ENCODE measurements around the gene SLC9A5. TPM values are rescaled to one million over a fixed set of nuclear protein-coding genes. Genes with fewer than 3 reads are reported as not detected.

Gene SLC9A5
- total RNA-seq, 1 donor from 2014 or later, result 4.4 TPM

DNA sequence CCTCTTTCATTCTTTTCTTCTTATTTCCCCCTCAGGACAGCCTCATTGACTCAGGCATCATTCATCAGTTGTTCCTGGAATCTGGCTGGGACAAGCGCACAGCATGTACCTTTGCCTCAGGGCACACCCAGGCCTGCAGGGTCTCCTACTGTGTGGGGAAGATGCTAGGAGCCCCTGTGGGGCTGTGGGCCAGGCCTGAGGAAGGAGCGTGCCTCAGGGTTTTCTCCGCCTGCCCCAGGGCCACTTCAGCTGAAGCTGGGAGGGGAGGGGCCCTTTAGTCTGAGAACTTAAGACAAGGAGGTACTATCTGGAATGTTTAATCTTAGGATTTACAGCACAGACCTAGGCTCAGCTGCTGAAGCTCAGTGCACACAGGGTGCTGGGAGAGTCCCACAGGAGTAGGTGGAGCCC lies 41.9 kb upstream of the SLC9A5 start:
- no peak overlapping the region for H3K27ac Mint-ChIP-seq
- H3K27me3 Mint-ChIP-seq, result no peaks in the 10 kb centered on the region
- H3K4me3 Mint-ChIP-seq, result no peak overlapping the region
- H3K9me3 Mint-ChIP-seq, result no peaks in the 10 kb centered on the region
- H3K36me3 Mint-ChIP-seq, result no peaks in the 10 kb centered on the region
- no peaks in the 10 kb centered on the region for H3K4me1 Mint-ChIP-seq (ENCODE audit: unreplicated experiment)
- DNase-seq (ENCODE audit: extremely low spot score, unreplicated experiment), result no peak
- TF ChIP-seq, protein P1, sequence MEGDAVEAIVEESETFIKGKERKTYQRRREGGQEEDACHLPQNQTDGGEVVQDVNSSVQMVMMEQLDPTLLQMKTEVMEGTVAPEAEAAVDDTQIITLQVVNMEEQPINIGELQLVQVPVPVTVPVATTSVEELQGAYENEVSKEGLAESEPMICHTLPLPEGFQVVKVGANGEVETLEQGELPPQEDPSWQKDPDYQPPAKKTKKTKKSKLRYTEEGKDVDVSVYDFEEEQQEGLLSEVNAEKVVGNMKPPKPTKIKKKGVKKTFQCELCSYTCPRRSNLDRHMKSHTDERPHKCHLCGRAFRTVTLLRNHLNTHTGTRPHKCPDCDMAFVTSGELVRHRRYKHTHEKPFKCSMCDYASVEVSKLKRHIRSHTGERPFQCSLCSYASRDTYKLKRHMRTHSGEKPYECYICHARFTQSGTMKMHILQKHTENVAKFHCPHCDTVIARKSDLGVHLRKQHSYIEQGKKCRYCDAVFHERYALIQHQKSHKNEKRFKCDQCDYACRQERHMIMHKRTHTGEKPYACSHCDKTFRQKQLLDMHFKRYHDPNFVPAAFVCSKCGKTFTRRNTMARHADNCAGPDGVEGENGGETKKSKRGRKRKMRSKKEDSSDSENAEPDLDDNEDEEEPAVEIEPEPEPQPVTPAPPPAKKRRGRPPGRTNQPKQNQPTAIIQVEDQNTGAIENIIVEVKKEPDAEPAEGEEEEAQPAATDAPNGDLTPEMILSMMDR (conservative IDR thresholded peaks at IDR 0.05), result no peak

DNA sequence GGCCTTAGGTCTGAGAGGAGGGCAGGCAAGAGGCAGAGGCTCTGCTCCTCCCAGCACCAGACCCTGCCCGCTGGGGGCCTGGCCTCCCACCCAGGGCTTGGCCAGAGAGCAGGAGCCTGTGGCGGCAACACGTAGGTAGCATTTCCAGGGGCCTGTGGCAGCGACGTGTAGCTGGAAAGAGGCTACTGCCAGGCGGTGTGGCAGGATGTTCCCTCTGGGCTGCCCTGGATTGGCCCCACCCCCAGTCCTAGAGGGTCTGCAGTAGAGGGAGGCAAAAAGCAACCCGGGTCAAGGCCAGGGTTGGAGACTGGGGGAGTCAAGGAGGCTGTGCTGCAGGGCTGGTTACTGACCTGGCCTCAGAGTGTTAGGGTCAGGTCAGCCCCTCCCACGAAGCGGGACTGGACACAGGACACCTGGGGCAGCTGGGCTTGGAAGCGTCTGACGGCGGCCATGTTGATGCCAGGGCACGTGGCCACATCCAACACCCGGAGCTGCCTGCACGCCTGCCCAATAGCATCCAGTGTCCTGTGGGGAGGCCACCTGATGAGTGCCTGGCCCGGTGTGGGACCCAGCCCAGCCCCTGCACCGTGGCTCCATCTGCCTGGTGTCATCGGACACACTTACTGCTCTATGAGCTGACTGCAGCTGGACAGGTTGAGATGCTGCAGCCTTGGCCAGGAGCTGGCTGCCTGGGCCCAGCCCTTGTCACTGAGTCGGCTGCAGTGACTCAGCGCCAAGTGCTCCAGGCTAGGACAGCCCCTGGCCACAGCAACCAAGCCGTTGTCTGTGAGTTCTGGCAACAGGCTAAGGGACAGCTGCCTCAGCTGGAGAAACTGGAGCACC lies 41.3 kb upstream of the SLC9A5 start:
- TF ChIP-seq, protein P1 (conservative IDR thresholded peaks at IDR 0.05), result no peak
- Mint-ChIP-seq H3K4me1 (ENCODE audit: unreplicated experiment) (no peaks in the 10 kb centered on the region), H3K36me3 (no peaks in the 10 kb centered on the region), H3K27me3 (no peaks in the 10 kb centered on the region), H3K27ac (no peak overlapping the region), H3K9me3 (no peaks in the 10 kb centered on the region), H3K4me3 (no peak overlapping the region)
- no peak for DNase-seq (ENCODE audit: extremely low spot score, unreplicated experiment)

DNA sequence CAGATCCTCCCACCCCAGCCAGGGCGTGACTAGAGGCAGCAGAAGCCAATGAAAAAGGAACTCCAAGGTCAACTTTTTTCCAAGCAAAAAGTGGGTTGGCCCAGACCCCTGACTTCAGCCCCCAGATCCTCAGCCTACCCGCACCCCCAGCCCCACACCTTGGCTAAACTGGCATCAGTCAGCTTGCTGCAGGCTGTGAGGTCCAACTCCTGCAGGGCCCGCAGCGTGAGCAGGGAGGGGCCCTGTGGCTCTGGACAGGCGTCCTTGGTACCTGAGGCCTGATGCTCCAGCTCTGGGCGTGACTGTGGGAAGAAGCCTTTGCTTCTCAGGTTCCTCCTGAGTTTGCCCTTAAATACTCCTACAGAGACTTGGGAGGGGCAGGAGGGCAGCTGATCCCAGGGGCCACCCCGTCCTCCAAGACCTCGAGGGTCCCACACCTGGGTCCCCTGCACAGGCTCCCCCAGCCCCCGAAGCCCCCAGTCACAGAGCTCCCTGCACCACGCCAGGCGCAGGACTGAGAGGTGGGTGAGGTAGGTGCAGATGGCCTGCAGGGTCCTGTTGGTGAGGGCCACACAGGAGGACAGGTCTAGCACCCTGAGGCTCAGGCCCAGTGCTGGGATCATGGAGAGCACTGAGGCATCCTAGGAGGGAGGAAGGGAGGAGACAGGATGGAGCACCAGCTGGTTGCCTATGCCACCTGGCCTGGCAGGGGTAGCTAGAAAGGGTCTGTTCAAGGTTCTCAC lies 40.5 kb upstream of the SLC9A5 start:
- Mint-ChIP-seq H3K9me3 (no peaks in the 10 kb centered on the region), H3K27ac (no peak overlapping the region), H3K36me3 (no peaks in the 10 kb centered on the region), H3K4me3 (no peak overlapping the region), H3K27me3 (no peaks in the 10 kb centered on the region), H3K4me1 (ENCODE audit: unreplicated experiment) (no peaks in the 10 kb centered on the region)
- DNase-seq (ENCODE audit: extremely low spot score, unreplicated experiment), result no peak
- TF ChIP-seq, protein P1 (conservative IDR thresholded peaks at IDR 0.05), result no peak

DNA sequence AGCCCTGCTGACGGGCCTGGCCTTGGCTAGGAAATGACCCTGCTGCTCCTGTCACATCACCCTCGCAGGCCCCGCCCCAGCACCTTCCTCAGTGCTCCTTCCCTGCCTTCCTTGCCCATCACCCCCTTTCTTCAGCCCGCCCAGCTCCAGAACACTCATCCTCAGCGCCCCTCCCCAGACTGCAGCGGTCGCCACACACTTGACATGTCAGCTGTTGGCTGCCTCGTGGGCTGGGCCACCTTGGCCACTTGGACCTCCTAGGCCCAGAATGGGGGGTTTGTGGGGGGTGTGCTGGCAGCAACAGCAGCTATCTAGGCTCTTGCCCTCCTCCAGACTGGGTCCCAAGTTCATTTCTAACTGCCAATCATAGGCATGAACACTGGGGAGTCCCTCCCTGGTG lies 39.2 kb upstream of the SLC9A5 start:
- no peak for DNase-seq (ENCODE audit: extremely low spot score, unreplicated experiment)
- H3K9me3 Mint-ChIP-seq, result no peaks in the 10 kb centered on the region
- no peak overlapping the region for H3K4me3 Mint-ChIP-seq
- H3K27ac Mint-ChIP-seq, result no peak overlapping the region
- no peaks in the 10 kb centered on the region for H3K27me3 Mint-ChIP-seq
- TF ChIP-seq, protein P1 (conservative IDR thresholded peaks at IDR 0.05), result no peak
- no peaks in the 10 kb centered on the region for H3K36me3 Mint-ChIP-seq
- no peaks in the 10 kb centered on the region for H3K4me1 Mint-ChIP-seq (ENCODE audit: unreplicated experiment)

DNA sequence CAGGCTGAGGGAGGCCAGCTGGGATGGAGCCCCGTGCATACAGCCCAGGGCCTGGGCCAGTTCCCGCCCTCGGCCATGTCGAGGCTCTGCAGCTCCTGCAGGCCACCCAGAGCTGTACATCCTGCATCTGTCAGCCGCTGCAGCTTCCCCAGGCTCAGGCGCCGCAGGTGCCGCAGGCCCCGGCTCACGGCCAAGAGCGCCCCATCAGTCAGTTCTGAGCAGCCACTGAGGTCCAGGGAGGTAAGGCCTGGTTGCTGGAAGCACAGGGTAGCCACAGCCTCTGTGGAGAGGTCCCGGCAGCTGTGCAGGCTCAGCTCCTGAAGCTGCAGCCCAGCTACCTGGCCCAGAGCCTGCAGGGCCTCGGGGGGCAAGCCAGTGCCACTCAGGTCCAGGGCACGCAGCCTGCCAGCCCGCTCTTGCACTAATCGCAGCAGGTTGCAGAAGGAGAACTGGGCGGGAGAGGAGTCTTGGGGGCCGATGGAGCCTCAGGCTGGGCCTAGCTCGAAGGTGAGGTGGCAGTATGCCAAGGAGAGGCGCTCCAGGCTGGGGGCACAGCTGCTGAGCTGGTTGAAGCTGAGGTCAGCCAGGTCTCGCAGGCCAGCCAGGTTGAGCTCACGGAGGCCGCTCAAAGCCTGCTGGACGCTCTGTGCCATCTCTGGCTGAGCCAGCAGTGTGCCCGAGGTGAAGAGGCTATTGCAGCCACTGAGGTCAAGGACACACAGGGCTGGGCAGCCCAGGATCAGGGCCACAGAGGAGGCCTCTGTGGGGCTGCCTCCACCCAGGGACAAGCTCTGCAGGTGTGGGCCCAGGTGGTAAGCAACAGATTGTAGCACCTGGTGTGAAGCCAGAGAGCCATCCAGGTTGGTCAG lies 38.5 kb upstream of the SLC9A5 start:
- Mint-ChIP-seq H3K36me3 (no peaks in the 10 kb centered on the region), H3K27ac (no peak overlapping the region), H3K4me1 (ENCODE audit: unreplicated experiment) (no peaks in the 10 kb centered on the region), H3K4me3 (no peak overlapping the region), H3K9me3 (no peaks in the 10 kb centered on the region), H3K27me3 (no peaks in the 10 kb centered on the region)
- TF ChIP-seq, protein P1 (conservative IDR thresholded peaks at IDR 0.05), result no peak
- DNase-seq (ENCODE audit: extremely low spot score, unreplicated experiment), result no peak
